ENCODE measurements around the gene ADSL.

ADSL gene

DNA sequence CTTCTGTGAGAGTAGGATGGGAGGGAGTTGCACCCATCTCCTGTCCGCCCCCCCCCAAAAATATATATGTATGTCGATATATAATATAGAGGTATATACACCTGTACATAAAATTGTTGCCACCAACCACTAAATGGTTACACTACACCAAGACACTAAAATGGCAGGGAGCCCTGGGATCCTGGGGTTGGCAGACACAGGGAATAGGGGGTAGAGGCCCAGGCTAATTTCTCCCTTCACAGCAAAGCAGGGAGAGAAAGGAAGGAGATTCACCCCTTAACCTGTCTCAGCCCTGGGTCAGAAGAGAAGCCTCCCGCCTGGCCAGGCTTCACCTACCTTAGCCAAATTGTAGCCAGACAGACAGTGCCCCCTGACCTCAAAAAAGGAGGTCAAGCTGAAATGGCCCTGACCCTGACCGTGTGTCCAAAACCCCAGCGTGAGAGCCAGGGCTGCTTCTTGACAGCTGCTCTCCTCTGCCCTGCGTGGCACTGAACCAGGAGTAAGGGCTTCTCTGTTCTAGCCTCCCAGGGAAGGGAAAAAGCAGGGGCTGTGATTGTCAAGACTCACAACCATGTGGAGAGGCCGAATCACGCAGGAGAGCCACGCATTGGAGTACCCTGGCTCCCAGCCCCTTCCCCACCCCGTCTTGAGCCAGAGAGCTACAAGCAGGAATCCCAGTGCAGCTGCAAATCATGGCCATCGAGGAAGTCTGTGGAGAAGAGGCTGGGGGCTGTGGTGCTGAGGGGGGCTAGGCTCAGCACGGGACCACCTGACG lies 64.6 kb downstream of the ADSL start:
- Histone ChIP-seq H3K9ac (ENCODE audit: low read depth, low read length) (no peak overlapping the region), H3K4me1 (ENCODE audit: control insufficient read depth, insufficient read depth, low read length) (no peaks in the 10 kb centered on the region), H3K9me3 (ENCODE audit: control insufficient read depth, insufficient read depth, low read length) (no peaks in the 10 kb centered on the region), H3K27ac (ENCODE audit: low read depth, low read length) (no peak overlapping the region), H3K27me3 (ENCODE audit: control insufficient read depth, insufficient read depth, low read length) (no peaks in the 10 kb centered on the region), H3K4me3 (ENCODE audit: low read depth, low read length) (no peak overlapping the region), H3K36me3 (ENCODE audit: control insufficient read depth, insufficient read depth, low read length) (peaks cover 67% of the 10 kb centered on the region)

DNA sequence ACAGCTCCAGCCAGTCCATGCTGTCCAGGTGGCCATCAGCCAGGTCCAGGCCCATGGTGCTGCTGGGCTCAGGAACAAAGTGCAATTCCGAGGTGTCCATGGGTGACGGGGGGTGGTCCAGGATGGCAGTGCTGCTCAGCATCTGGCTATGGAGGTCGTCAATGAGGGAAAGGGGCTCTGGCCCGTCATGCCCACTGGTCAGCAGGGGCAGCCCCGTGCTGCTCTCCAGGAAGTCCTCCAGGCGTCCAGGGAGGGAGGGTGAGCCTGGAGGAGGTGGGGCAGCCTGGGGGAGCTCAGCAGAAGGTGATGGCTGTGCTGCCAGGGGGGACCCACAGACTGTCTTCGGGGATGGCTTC lies 65.2 kb downstream of the ADSL start:
- peaks cover 66% of the 10 kb centered on the region for H3K36me3 ChIP-seq (ENCODE audit: control insufficient read depth, insufficient read depth, low read length)

DNA sequence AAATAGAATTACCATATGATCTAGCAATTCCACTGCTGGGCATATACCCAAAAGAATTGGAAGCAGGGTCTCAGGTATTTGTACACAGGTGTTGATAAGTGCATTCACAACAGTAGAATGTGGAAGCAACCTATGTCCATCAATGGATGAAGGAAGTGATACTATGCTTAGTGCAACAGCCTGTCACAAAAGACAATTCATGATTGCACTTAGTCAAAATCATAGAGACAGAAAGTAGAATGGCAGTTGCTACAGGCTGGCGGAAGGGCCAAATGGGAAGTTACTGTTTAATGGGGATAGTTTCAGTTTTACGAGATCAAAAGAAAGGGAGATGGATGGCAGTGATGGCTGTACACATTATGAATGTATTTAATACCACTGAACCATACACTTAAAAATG lies 66.1 kb downstream of the ADSL start:
- Histone ChIP-seq H3K27me3 (ENCODE audit: control insufficient read depth, insufficient read depth, low read length) (no peaks in the 10 kb centered on the region), H3K27ac (ENCODE audit: low read depth, low read length) (no peak overlapping the region), H3K4me1 (ENCODE audit: control insufficient read depth, insufficient read depth, low read length) (no peaks in the 10 kb centered on the region), H3K36me3 (ENCODE audit: control insufficient read depth, insufficient read depth, low read length) (peaks cover 63% of the 10 kb centered on the region), H3K4me3 (ENCODE audit: low read depth, low read length) (no peak overlapping the region), H3K9me3 (ENCODE audit: control insufficient read depth, insufficient read depth, low read length) (no peaks in the 10 kb centered on the region), H3K9ac (ENCODE audit: low read depth, low read length) (no peak overlapping the region)

More for the DNA sequence above, 65.2 kb downstream of the ADSL start:
- Histone ChIP-seq H3K9me3 (ENCODE audit: control insufficient read depth, insufficient read depth, low read length) (no peaks in the 10 kb centered on the region), H3K9ac (ENCODE audit: low read depth, low read length) (no peak overlapping the region), H3K4me1 (ENCODE audit: control insufficient read depth, insufficient read depth, low read length) (no peaks in the 10 kb centered on the region), H3K27me3 (ENCODE audit: control insufficient read depth, insufficient read depth, low read length) (no peaks in the 10 kb centered on the region), H3K4me3 (ENCODE audit: low read depth, low read length) (no peak overlapping the region), H3K27ac (ENCODE audit: low read depth, low read length) (no peak overlapping the region)

DNA sequence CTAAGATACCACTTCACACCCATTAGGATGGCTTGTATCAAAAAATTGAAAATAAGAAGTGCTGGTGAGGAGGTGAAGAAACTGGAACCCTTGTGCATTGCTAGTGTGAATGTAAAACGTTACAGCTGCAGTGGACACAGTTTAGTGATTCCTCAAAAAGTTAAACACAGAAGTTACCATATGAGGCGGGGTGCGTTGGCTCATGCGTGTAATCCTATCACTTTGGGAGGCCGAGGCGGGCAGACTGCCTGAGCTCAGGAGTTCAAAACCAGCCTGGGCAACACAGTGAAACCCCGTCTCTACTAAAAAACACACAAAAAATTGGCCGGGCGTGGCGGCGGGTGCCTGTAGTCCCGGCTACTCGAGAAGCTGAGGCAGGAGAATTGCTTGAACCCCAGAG lies 67.6 kb downstream of the ADSL start:
- H3K4me1 ChIP-seq (ENCODE audit: control insufficient read depth, insufficient read depth, low read length) = no peaks in the 10 kb centered on the region
- no peak overlapping the region for H3K27ac ChIP-seq (ENCODE audit: low read depth, low read length)
- H3K4me3 ChIP-seq (ENCODE audit: low read depth, low read length) = no peak overlapping the region
- no peaks in the 10 kb centered on the region for H3K27me3 ChIP-seq (ENCODE audit: control insufficient read depth, insufficient read depth, low read length)
- H3K9ac ChIP-seq (ENCODE audit: low read depth, low read length) = no peak overlapping the region
- H3K36me3 ChIP-seq (ENCODE audit: control insufficient read depth, insufficient read depth, low read length) = peaks cover 60% of the 10 kb centered on the region
- no peaks in the 10 kb centered on the region for H3K9me3 ChIP-seq (ENCODE audit: control insufficient read depth, insufficient read depth, low read length)

DNA sequence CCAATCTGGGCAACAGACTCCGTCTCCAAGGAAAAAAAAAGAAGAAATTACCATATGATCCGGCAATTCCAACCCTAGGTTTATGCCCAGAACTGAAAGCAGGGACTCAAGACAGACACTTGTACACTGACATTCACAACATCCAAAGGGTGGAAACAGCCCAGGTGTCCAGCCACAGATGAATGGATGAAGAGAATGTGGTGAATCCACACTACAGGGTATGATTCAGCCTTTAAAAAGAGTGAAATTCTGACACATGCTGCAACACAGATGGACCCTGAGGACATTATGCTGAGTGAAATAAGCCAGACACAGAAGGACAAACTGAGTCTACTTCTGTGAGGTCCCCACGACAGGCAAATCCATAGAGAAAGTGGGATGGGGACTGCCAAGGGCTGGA lies 68.0 kb downstream of the ADSL start:
- no peak overlapping the region for H3K4me3 ChIP-seq (ENCODE audit: low read depth, low read length)
- no peaks in the 10 kb centered on the region for H3K4me1 ChIP-seq (ENCODE audit: control insufficient read depth, insufficient read depth, low read length)
- H3K36me3 ChIP-seq (ENCODE audit: control insufficient read depth, insufficient read depth, low read length) = peaks cover 60% of the 10 kb centered on the region
- H3K27ac ChIP-seq (ENCODE audit: low read depth, low read length) = no peak overlapping the region
- H3K9ac ChIP-seq (ENCODE audit: low read depth, low read length) = no peak overlapping the region
- no peaks in the 10 kb centered on the region for H3K27me3 ChIP-seq (ENCODE audit: control insufficient read depth, insufficient read depth, low read length)
- no peaks in the 10 kb centered on the region for H3K9me3 ChIP-seq (ENCODE audit: control insufficient read depth, insufficient read depth, low read length)

DNA sequence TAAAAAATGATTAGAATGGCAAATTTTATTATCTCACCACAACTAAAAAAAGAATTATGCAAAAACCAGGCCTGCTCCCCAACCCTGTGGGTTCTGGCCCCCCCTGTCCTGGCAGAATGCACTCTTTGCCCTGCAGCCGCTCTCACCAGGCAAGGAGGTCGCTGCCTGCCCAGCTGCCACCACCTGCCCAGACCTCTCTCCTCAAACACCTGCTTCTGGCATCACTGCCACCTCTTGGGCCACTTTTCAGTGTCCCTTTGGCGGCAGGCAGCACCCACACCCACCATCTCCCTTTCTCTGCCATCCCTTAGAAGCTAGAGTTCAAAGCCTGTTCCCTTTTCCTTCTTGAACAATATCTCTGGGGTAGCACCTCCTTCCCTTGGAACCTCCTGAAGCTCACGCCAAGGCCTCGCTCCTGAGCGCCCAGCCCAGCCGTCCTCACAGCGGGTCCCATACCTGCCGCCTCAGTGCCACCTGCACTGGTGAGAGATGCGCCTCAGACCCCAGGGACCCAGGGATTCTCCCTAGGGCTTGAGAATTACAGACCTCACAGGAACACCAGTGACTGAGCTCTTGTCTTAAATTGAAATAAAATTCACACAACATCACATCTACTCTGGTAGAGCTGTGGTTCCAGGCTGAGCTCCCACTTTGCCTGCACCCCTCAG lies 68.7 kb downstream of the ADSL start:
- Histone ChIP-seq H3K9me3 (ENCODE audit: control insufficient read depth, insufficient read depth, low read length) (no peaks in the 10 kb centered on the region), H3K4me1 (ENCODE audit: control insufficient read depth, insufficient read depth, low read length) (no peaks in the 10 kb centered on the region), H3K36me3 (ENCODE audit: control insufficient read depth, insufficient read depth, low read length) (peaks cover 60% of the 10 kb centered on the region), H3K4me3 (ENCODE audit: low read depth, low read length) (no peak overlapping the region), H3K9ac (ENCODE audit: low read depth, low read length) (no peak overlapping the region), H3K27me3 (ENCODE audit: control insufficient read depth, insufficient read depth, low read length) (no peaks in the 10 kb centered on the region), H3K27ac (ENCODE audit: low read depth, low read length) (no peak overlapping the region)

DNA sequence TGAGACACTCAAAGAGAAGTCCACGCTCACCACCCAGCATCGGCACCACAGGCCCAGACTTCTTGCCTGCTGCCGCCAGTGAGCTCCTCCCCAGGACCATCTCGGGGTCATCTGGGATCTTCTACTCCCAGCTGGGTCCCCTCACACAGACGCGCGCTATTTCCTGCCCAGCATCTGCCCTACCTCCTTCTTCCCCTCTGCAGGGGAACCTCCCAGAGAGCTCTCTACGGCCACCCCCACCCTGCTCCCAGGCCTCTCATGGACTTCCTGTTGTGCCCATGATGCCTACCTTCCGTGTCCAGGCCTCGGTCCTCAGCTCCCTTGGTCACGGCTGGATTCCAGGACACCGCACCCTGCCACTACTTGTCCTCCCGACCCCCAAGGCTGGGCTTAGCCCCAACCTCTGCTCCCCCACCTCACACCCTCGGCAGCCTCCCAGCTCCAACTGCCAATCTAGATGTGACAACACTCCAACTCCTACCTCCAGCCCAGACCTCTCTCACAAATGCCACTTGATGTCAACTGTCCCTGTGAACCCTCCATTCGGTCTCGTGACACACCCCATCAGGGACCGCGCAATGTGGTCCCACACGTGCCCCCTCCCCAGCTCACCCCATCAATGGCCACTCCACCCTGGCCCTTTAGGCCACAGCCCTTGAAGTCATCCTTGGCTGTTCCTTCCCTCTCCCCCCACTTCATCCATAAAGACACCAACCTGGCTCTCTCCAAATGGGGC lies 69.4 kb downstream of the ADSL start:
- Histone ChIP-seq H3K9me3 (ENCODE audit: control insufficient read depth, insufficient read depth, low read length) (no peaks in the 10 kb centered on the region), H3K27ac (ENCODE audit: low read depth, low read length) (no peak overlapping the region), H3K4me3 (ENCODE audit: low read depth, low read length) (no peak overlapping the region), H3K36me3 (ENCODE audit: control insufficient read depth, insufficient read depth, low read length) (peaks cover 60% of the 10 kb centered on the region), H3K27me3 (ENCODE audit: control insufficient read depth, insufficient read depth, low read length) (no peaks in the 10 kb centered on the region), H3K9ac (ENCODE audit: low read depth, low read length) (no peak overlapping the region), H3K4me1 (ENCODE audit: control insufficient read depth, insufficient read depth, low read length) (no peaks in the 10 kb centered on the region)

DNA sequence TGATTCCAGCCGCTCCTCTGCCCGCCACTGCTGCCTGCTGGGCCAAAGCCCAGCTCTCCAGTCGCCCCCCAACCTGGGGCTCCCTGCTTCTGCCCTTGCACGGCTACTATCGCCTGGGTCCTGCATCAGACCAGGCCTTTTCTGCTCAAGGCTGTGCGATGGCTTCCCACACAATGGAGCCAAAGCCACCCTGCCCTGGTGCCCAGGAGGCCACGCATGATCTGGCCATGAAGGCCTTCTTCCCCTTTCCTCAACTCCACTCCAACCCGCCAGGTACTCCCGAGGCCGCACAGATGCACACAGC lies 69.9 kb downstream of the ADSL start:
- H3K27me3 ChIP-seq (ENCODE audit: control insufficient read depth, insufficient read depth, low read length) = no peaks in the 10 kb centered on the region
- H3K4me3 ChIP-seq (ENCODE audit: low read depth, low read length) = no peak overlapping the region
- H3K9me3 ChIP-seq (ENCODE audit: control insufficient read depth, insufficient read depth, low read length) = no peaks in the 10 kb centered on the region
- H3K27ac ChIP-seq (ENCODE audit: low read depth, low read length) = no peak overlapping the region
- no peaks in the 10 kb centered on the region for H3K4me1 ChIP-seq (ENCODE audit: control insufficient read depth, insufficient read depth, low read length)
- H3K36me3 ChIP-seq (ENCODE audit: control insufficient read depth, insufficient read depth, low read length) = peaks cover 60% of the 10 kb centered on the region
- H3K9ac ChIP-seq (ENCODE audit: low read depth, low read length) = no peak overlapping the region

DNA sequence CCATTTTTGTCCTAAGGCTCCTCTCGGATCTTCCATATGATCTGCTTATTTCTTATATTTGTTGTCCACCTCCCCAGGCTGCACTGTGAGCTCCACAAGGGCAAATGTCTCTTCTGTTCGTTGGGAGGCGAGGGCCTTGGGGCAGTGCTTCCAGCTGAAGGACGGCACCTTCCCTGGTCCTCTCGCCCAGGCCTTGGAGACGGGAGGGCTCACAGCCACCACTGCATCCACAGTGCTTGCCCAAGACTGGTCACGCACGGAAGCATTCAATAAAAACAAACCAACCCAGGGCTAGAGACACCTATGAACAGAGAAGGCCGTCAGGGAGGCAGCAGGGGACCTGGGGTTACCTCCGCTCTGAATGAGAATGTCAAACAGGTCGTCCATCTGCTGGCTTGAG lies 70.3 kb downstream of the ADSL start:
- no peaks in the 10 kb centered on the region for H3K27me3 ChIP-seq (ENCODE audit: control insufficient read depth, insufficient read depth, low read length)
- no peaks in the 10 kb centered on the region for H3K9me3 ChIP-seq (ENCODE audit: control insufficient read depth, insufficient read depth, low read length)
- H3K4me1 ChIP-seq (ENCODE audit: control insufficient read depth, insufficient read depth, low read length) = no peaks in the 10 kb centered on the region
- peaks cover 56% of the 10 kb centered on the region for H3K36me3 ChIP-seq (ENCODE audit: control insufficient read depth, insufficient read depth, low read length)
- H3K9ac ChIP-seq (ENCODE audit: low read depth, low read length) = no peak overlapping the region
- no peak overlapping the region for H3K27ac ChIP-seq (ENCODE audit: low read depth, low read length)
- H3K4me3 ChIP-seq (ENCODE audit: low read depth, low read length) = no peak overlapping the region

DNA sequence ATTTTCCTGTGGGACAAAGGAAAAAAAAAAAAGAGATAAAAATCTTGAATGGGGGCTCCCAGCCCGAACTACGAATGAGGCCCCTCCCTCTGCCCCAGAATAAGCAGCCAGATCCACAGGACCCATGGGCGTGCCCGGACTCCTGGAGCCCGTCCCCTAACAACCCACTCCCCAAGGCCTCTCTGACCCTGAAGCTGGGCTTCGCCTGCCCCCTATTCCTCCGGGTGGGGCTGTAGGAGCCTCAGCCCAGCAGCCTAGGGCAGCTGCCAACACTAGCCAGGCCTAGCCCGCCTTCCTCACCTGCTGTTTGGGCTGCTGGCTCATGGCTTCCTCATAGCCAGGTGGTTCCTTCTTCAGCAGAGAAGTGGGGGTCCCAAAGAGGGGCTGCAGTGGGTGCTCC lies 70.7 kb downstream of the ADSL start:
- no peaks in the 10 kb centered on the region for H3K9me3 ChIP-seq (ENCODE audit: control insufficient read depth, insufficient read depth, low read length)
- no peak overlapping the region for H3K4me3 ChIP-seq (ENCODE audit: low read depth, low read length)
- no peaks in the 10 kb centered on the region for H3K4me1 ChIP-seq (ENCODE audit: control insufficient read depth, insufficient read depth, low read length)
- H3K9ac ChIP-seq (ENCODE audit: low read depth, low read length) = no peak overlapping the region
- H3K27ac ChIP-seq (ENCODE audit: low read depth, low read length) = no peak overlapping the region
- no peaks in the 10 kb centered on the region for H3K27me3 ChIP-seq (ENCODE audit: control insufficient read depth, insufficient read depth, low read length)
- H3K36me3 ChIP-seq (ENCODE audit: control insufficient read depth, insufficient read depth, low read length) = peaks cover 55% of the 10 kb centered on the region

DNA sequence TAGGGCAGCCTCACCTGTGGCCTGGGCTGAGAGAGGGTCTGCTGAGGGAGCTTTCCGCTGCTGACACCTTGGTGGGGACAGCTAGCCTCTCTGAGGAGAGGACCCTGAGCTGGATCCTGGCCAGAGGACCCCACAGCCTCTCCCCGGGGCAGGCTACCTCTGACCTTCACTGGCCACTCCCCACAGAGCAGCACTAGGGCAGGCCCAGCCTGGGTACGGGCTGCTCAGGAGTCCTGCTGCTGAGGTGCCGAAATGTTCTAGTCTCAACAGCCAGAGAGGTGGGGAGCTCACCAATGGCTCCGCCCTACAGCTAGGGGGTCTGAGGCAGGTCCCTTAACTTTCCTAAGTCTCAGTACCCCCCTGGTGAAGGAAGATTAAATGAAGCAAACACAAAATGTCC lies 71.6 kb downstream of the ADSL start:
- no peak overlapping the region for H3K4me3 ChIP-seq (ENCODE audit: low read depth, low read length)
- no peaks in the 10 kb centered on the region for H3K27me3 ChIP-seq (ENCODE audit: control insufficient read depth, insufficient read depth, low read length)
- no peaks in the 10 kb centered on the region for H3K4me1 ChIP-seq (ENCODE audit: control insufficient read depth, insufficient read depth, low read length)
- peaks cover 58% of the 10 kb centered on the region for H3K36me3 ChIP-seq (ENCODE audit: control insufficient read depth, insufficient read depth, low read length)
- H3K9ac ChIP-seq (ENCODE audit: low read depth, low read length) = no peak overlapping the region
- no peak overlapping the region for H3K27ac ChIP-seq (ENCODE audit: low read depth, low read length)
- H3K9me3 ChIP-seq (ENCODE audit: control insufficient read depth, insufficient read depth, low read length) = no peaks in the 10 kb centered on the region

Data from HUES48 (cell line).